DOHH2 (cell line): Measurements from ENCODE around the gene VKORC1L1.
"Not testable (repeated sequence)": the region's sequence is repeated elsewhere in the genome, so short reads cannot be mapped to it uniquely, and the experiment has no call there.

ENCODE experiments used
- CTCF ChIP-seq: fragments of 200-600 bp; sonication (generic); IDR thresholded peaks from one replicate; pipeline ENCODE4 v1.5.1; 2014; ENCODE audit warnings: antibody characterized with exemption, mild to moderate bottlenecking, low read depth, low read length; ENCODE audit not compliant: poor library complexity, severe bottlenecking
- EZH2phosphoT487 ChIP-seq: fragments of 200-600 bp; sonication (generic); IDR thresholded peaks from 2 replicates; pipeline ENCODE4 v1.6.1; 2017; ENCODE audit warnings: borderline replicate concordance, mild to moderate bottlenecking, antibody characterized with exemption, low read length, moderate library complexity, mixed read lengths

GRCh38 chr7:65888434-65889156 lies 15.7 kb downstream of the VKORC1L1 start:
- TF ChIP-seq CTCF, EZH2phosphoT487: not testable (repeated sequence)
